GM23338 (cell line): ENCODE results near the gene TBCD. TPM values are rescaled to one million over a fixed set of nuclear protein-coding genes. Genes with fewer than 3 reads are reported as not detected.

Source experiments
- CREB1 ChIP-seq: fragments of 250-450 bp; sonication (Bioruptor Pico); IDR thresholded peaks from 2 replicates; pipeline ENCODE4 v1.5.0; 2020; ENCODE audit warnings: low read depth, mild to moderate bottlenecking, moderate library complexity
- CTCF ChIP-seq, 2 experiments: fragments of 200-600 bp in 1 of 2; sonication (generic) in 1 of 2; conservative IDR thresholded peaks; 2 replicates each; pipeline versions ENCODE4 v1.5.1 to v1.6.1; 2016 to 2017; ENCODE audit warnings: antibody characterized with exemption in 2 of 2, low read depth in 2 of 2, mild to moderate bottlenecking in 2 of 2, moderate library complexity in 1 of 2
- EZH2 ChIP-seq: fragments of 200-600 bp; sonication (generic); IDR thresholded peaks from one replicate; pipeline ENCODE4 v1.8.0; 2017; ENCODE audit warnings: antibody characterized with exemption, mild to moderate bottlenecking, low read depth; ENCODE audit not compliant: unreplicated experiment
- EZH2phosphoT487 ChIP-seq: fragments of 200-600 bp; sonication (generic); IDR thresholded peaks from one replicate; pipeline ENCODE4 v1.8.1; 2018; ENCODE audit warnings: antibody characterized with exemption; ENCODE audit not compliant: unreplicated experiment
- JUNB ChIP-seq: IDR thresholded peaks from one replicate; pipeline ENCODE4 v1.6.1; 2016; ENCODE audit warnings: antibody characterized with exemption; ENCODE audit not compliant: unreplicated experiment
- NANOG ChIP-seq: IDR thresholded peaks from 2 replicates; pipeline ENCODE4 v1.6.1; 2016; ENCODE audit warnings: antibody characterized with exemption, borderline replicate concordance
- POLR2AphosphoS5 ChIP-seq: IDR thresholded peaks from 2 replicates; pipeline ENCODE4 v1.6.1; 2016; ENCODE audit warnings: antibody characterized with exemption, low read depth
- STAT1 ChIP-seq: IDR thresholded peaks from one replicate; pipeline ENCODE4 v1.6.1; 2016; ENCODE audit warnings: antibody characterized with exemption; ENCODE audit not compliant: unreplicated experiment
- ZNF331 ChIP-seq: fragments of 250-450 bp; sonication (Bioruptor Pico); IDR thresholded peaks from 2 replicates; pipeline ENCODE4 v1.5.0; 2020; ENCODE audit warnings: low read depth, mild to moderate bottlenecking, moderate library complexity
- ZNF462 ChIP-seq: fragments of 250-450 bp; sonication (Bioruptor Pico); IDR thresholded peaks from 2 replicates; pipeline ENCODE4 v1.5.0; 2020; ENCODE audit warnings: mild to moderate bottlenecking, moderate library complexity
- polyA plus RNA-seq: library from polyadenylated mRNA; unstranded; fragments of >200 nt; fragmentation: Nextera tagmentation; extraction: Ambion mirVana; gene quantifications from 2 replicates; pipeline ENCODE4 v1.2.1, GENCODE V29; 2016
- total RNA-seq: library from RNA; depleted of rRNA; stranded (reverse); fragments of >200 nt; shearing (Covaris generic); gene quantifications from 2 replicates; pipeline ENCODE4 v1.2.3, GENCODE V29; 2014

Gene TBCD
- total and polyA plus RNA-seq, 2 experiments from 2014 or later, result 75.0 to 116 TPM

- no peak for TF ChIP-seq ZNF462 (CRISPR knock-in tag)
- no peak for TF ChIP-seq POLR2AphosphoS5
- TF ChIP-seq JUNB, result no peak
- no peak for TF ChIP-seq ZNF331 (CRISPR knock-in tag)
- no peak for TF ChIP-seq NANOG
- no peak for TF ChIP-seq STAT1
- TF ChIP-seq EZH2, result no peak
- no peak for TF ChIP-seq EZH2phosphoT487
- no peak for TF ChIP-seq CTCF (conservative IDR thresholded peaks at IDR 0.05; ENCODE audit: low read depth in 2 of 2)
- no peak for TF ChIP-seq CREB1 (CRISPR knock-in tag)
Measured at GRCh38 chr17:82851381-82851780, 99.5 kb downstream of the TBCD start (continued).
